IMR-90 (cell line): Measurements from ENCODE around the gene ARMC6. TPM values are rescaled to one million over a fixed set of nuclear protein-coding genes. Genes with fewer than 3 reads are reported as not detected.

Source experiments
- ATAC-seq: fragments of 200-7000 bp; cut with Tn5 transposase; 2 replicates; pipeline ENCODE4 v1.9.1; 2020; ENCODE audit warnings: low read depth, mild to moderate bottlenecking, moderate library complexity
- BruUV-seq: library from RNA; stranded (reverse); fragments of 400-500 nt; replicated peaks from 2 replicates; lab custom pipeline; 2021; lab: Mats Ljungman, UMichigan
- CTCF ChIA-PET: fragments of 300-600 bp; formaldehyde crosslinking; extraction: SDS; loops from one replicate; lab custom pipeline; 2021; ENCODE audit warnings: antibody characterized with exemption; lab: Yijun Ruan, JAX
- POLR2A ChIA-PET: fragments of 300-600 bp; sonication (Branson Sonifier 250); formaldehyde crosslinking; loops from one replicate; lab custom pipeline; 2022; ENCODE audit warnings: antibody characterized with exemption; ENCODE audit not compliant: unreplicated experiment; lab: Charles Lee
- DNase-seq: peaks from one replicate; pipeline ENCODE4 v3.0.0; 2013
- H2AFZ ChIP-seq: replicated peaks from 2 replicates; pipeline ENCODE3; 2013; ENCODE audit warnings: low read length, mild to moderate bottlenecking; ENCODE audit not compliant: poor library complexity
- H2AK5ac ChIP-seq: 2 replicates; pipeline ENCODE4 v1.6.1; 2013; ENCODE audit warnings: low read depth, low read length, inconsistent platforms
- H2AK9ac ChIP-seq: replicated peaks from 2 replicates; pipeline ENCODE3; 2013; ENCODE audit warnings: mild to moderate bottlenecking, low read depth, low read length, moderate library complexity; ENCODE audit not compliant: poor library complexity
- H2BK120ac ChIP-seq: 2 replicates; pipeline ENCODE4 v1.6.1; 2013; ENCODE audit warnings: low read depth, low read length, inconsistent platforms
- H2BK15ac ChIP-seq: 3 replicates; pipeline ENCODE4 v1.6.1; 2013; ENCODE audit warnings: low read depth, low read length, inconsistent platforms
- H2BK20ac ChIP-seq: 2 replicates; pipeline ENCODE4 v1.6.1; 2013; ENCODE audit warnings: low read depth, mild to moderate bottlenecking, inconsistent platforms, low read length, moderate library complexity
- H2BK5ac ChIP-seq: 2 replicates; pipeline ENCODE4 v1.6.1; 2013; ENCODE audit warnings: mild to moderate bottlenecking, low read depth, low read length, inconsistent platforms; ENCODE audit not compliant: poor library complexity, severe bottlenecking
- H3K14ac ChIP-seq: replicated peaks from 2 replicates; pipeline ENCODE4 v1.6.1; 2013; ENCODE audit warnings: low read depth, low read length, inconsistent platforms
- H3K18ac ChIP-seq: 2 replicates; pipeline ENCODE4 v1.6.1; 2013; ENCODE audit warnings: low read depth, low read length, control low read depth
- H3K23ac ChIP-seq: 2 replicates; pipeline ENCODE4 v1.6.1; 2013; ENCODE audit warnings: low read depth, low read length, inconsistent platforms
- H3K27ac ChIP-seq: 2 replicates; pipeline ENCODE4 v1.5.1; 2013; ENCODE audit warnings: mild to moderate bottlenecking, control low read depth, low read length; ENCODE audit not compliant: insufficient read depth
- H3K27me3 ChIP-seq: 2 replicates; pipeline ENCODE4 v1.6.1; 2013; ENCODE audit warnings: low read length; ENCODE audit not compliant: control insufficient read depth, insufficient read depth
- H3K36me3 ChIP-seq: 2 replicates; pipeline ENCODE4 v1.6.1; 2013; ENCODE audit warnings: low read length, mixed read lengths; ENCODE audit not compliant: control insufficient read depth, insufficient read depth
- H3K4ac ChIP-seq: 2 replicates; pipeline ENCODE4 v1.6.1; 2013; ENCODE audit warnings: low read depth, low read length, inconsistent platforms
- H3K4me1 ChIP-seq: 2 replicates; pipeline ENCODE4 v1.6.1; 2013; ENCODE audit warnings: low read length, mixed read lengths; ENCODE audit not compliant: control insufficient read depth, insufficient read depth
- H3K4me2 ChIP-seq: 2 replicates; pipeline ENCODE4 v1.6.1; 2013; ENCODE audit warnings: low read depth, mild to moderate bottlenecking, control low read depth, low read length, moderate library complexity
- H3K4me3 ChIP-seq: 2 replicates; pipeline ENCODE4 v1.5.1; 2013; ENCODE audit warnings: low read depth, mild to moderate bottlenecking, control low read depth, low read length, moderate library complexity; ENCODE audit not compliant: insufficient read depth
- H3K56ac ChIP-seq: 2 replicates; pipeline ENCODE4 v1.6.1; 2013; ENCODE audit warnings: low read length, inconsistent platforms; ENCODE audit not compliant: insufficient read depth; ENCODE audit errors: extremely low read depth
- H3K79me1 ChIP-seq, 2 experiments: 2 replicates each; pipeline ENCODE4 v1.6.1; 2013; ENCODE audit warnings: low read length in 2 of 2, inconsistent platforms in 1 of 2, low read depth in 1 of 2
- H3K9ac ChIP-seq: 2 replicates; pipeline ENCODE4 v1.6.1; 2013; ENCODE audit warnings: low read depth, low read length, control low read depth
- H3K9me1 ChIP-seq: 2 replicates; pipeline ENCODE4 v1.6.1; 2013; ENCODE audit warnings: low read length, inconsistent platforms; ENCODE audit not compliant: insufficient read depth
- H3K9me3 ChIP-seq: 2 replicates; pipeline ENCODE4 v1.6.1; 2013; ENCODE audit warnings: low read length; ENCODE audit not compliant: control insufficient read depth, insufficient read depth
- H4K20me1 ChIP-seq: 2 replicates; pipeline ENCODE4 v1.6.1; 2013; ENCODE audit warnings: low read length, inconsistent platforms; ENCODE audit not compliant: insufficient read depth
- H4K5ac ChIP-seq: 2 replicates; pipeline ENCODE4 v1.6.1; 2013; ENCODE audit warnings: mild to moderate bottlenecking, low read depth, low read length, control low read depth
- H4K8ac ChIP-seq, 2 experiments: 2 replicates each; pipeline ENCODE4 v1.6.1; 2013; ENCODE audit warnings: low read depth in 2 of 2, low read length in 2 of 2, control low read depth in 1 of 2, inconsistent platforms in 1 of 2
- H4K91ac ChIP-seq: 2 replicates; pipeline ENCODE4 v1.6.1; 2013; ENCODE audit warnings: low read depth, low read length, inconsistent platforms; ENCODE audit not compliant: insufficient read depth
- BHLHE40 ChIP-seq: fragments of 150-350 bp; IDR thresholded peaks from 2 replicates; pipeline ENCODE4 v1.6.1; 2016; ENCODE audit warnings: mild to moderate bottlenecking, low read depth, low read length
- CHD1 ChIP-seq: IDR thresholded peaks from 2 replicates; pipeline ENCODE4 v1.6.1; 2012; ENCODE audit warnings: low read depth, low read length, improper control_type of control experiment
- ELK1 ChIP-seq: fragments of 150-350 bp; IDR thresholded peaks from 2 replicates; pipeline ENCODE4 v1.6.1; 2016; ENCODE audit warnings: low read depth, mild to moderate bottlenecking, low read length, moderate library complexity, borderline replicate concordance
- FOS ChIP-seq: fragments of 150-350 bp; IDR thresholded peaks from 2 replicates; pipeline ENCODE4 v1.6.1; 2016; ENCODE audit warnings: low read depth, low read length
- MAFK ChIP-seq: IDR thresholded peaks from 2 replicates; pipeline ENCODE4 v1.6.1; 2012; ENCODE audit warnings: low read depth, low read length, improper control_type of control experiment
- MXI1 ChIP-seq: IDR thresholded peaks from 2 replicates; pipeline ENCODE4 v1.6.1; 2012; ENCODE audit warnings: low read depth, mild to moderate bottlenecking, low read length, moderate library complexity, borderline replicate concordance
- POLR2A ChIP-seq: IDR thresholded peaks from 2 replicates; pipeline ENCODE4 v1.6.1; 2012; ENCODE audit warnings: mild to moderate bottlenecking, low read depth, low read length
- RAD21 ChIP-seq: IDR thresholded peaks from 2 replicates; pipeline ENCODE4 v1.6.1; 2012; ENCODE audit warnings: low read length, improper control_type of control experiment
- RFX5 ChIP-seq: IDR thresholded peaks from 2 replicates; pipeline ENCODE4 v1.8.0; 2012; ENCODE audit warnings: low read depth, mild to moderate bottlenecking, low read length, moderate library complexity
- SMC3 ChIP-seq: fragments of 150-350 bp; IDR thresholded peaks from 2 replicates; pipeline ENCODE4 v1.6.1; 2016; ENCODE audit warnings: low read depth, mild to moderate bottlenecking, antibody characterized with exemption, low read length, moderate library complexity
- USF2 ChIP-seq: fragments of 150-350 bp; IDR thresholded peaks from 2 replicates; pipeline ENCODE4 v1.6.1; 2017; ENCODE audit warnings: mild to moderate bottlenecking, antibody characterized with exemption, low read length, low read depth
- WGBS, 2 experiments: methylation state at CpG; one replicate each; pipeline versions ENCODE4 v1.1.5 to v1.1.7; 2013; ENCODE audit warnings: missing lambda C conversion rate in 2 of 2; ENCODE audit not compliant: insufficient read length in 1 of 2; ENCODE audit errors: extremely low coverage in 2 of 2; 5-methylcytosine and 5-hydroxymethylcytosine counted together
- dilution Hi-C: fragments of 300-500 bp; cut with HindIII; formaldehyde crosslinking; loops from one replicate; pipeline ENCODE4 v1.14.3; 2018; ENCODE audit warnings: low sequenced_read_pairs; ENCODE audit not compliant: unreplicated experiment
- in situ Hi-C: fragments of 300-500 bp; cut with MboI; formaldehyde crosslinking; loops from 3 replicates; pipeline ENCODE4 v1.14.3; 2019; ENCODE audit warnings: low sequenced_read_pairs, inconsistent platforms, mixed read lengths
- intact Hi-C: fragments of 100-400 bp; cut with micrococcal nuclease; formaldehyde crosslinking; loops from 2 replicates; pipeline ENCODE4 v1.10.0; 2022
- polyA plus RNA-seq, 3 experiments: library from polyadenylated mRNA; depleted of rRNA; stranded (reverse); fragments of >200 nt; gene quantifications; 2 replicates each; pipeline ENCODE4 v1.2.3, GENCODE V29; 2012; ENCODE audit warnings: low replicate concordance in 1 of 3
- total RNA-seq: library from RNA; depleted of rRNA; stranded (reverse); fragments of >200 nt; gene quantifications from 2 replicates; pipeline ENCODE4 v1.2.3, GENCODE V29; 2012

ARMC6 gene
- total and polyA plus RNA-seq, 2 of the 4 experiments (the other 2 are of a cell fraction): 41.5 to 52.7 TPM

DNA sequence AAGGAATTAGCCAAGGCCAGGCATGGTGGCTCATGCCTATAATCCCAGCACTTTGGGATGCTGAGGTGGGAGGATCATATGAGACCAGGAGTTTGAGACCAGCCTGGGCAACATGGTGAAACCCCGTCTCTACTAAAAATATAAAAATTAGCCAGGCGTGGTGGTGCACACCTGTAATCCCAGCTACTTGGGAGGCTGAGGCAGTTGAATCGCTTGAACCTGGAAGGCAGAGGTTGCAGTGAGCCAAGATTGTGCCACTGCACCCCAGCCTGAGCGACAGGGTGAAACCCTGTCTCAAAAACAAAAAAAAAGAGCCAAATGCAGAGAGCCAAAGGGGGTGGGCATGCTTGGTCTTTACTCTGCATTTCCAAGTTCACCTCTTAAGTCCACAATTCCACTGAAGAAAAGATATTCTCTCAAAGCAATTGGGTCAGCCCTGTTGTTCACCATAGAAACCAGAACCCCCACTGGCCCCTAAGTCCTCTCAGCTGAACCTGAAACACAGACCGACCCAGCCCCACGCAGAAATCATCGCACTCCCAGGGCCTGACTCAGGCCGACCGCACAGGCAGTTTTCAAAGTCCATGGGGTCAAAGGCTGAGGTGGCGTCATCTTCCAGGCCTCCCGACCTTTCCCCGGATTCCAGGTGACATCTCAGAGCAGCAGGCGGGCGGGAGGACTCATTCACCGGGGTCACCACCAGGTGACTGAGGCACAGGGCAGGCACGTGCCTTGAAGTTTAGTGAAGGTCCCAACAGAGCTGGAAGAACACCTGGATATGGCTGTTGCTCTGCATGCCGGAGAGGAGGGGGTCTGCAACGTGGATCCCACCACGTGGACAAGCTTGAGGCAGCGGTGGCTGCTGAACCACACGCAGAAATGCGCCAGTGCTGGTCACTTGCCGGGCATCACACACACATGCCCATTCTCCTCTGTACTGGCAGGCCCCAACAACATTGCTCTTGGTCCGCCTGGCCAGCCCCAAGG, 63.5 kb downstream of the ARMC6 start (continued):
- no peak for TF ChIP-seq RAD21

- no peak overlapping the region for H3K4me2 ChIP-seq
- H3K9ac ChIP-seq: no peak overlapping the region
- H2BK20ac ChIP-seq: no peak overlapping the region
- no peaks in the 10 kb centered on the region; the same call in 1 of the 2 replicates for H3K9me1 ChIP-seq
- no peak overlapping the region for H3K4ac ChIP-seq
- no peaks in the 10 kb centered on the region for H3K79me1 ChIP-seq
- no peaks in the 10 kb centered on the region for H3K9me3 ChIP-seq
- CTCF ChIA-PET: interaction anchor here (0.6 kb wide), 1 partner anchor 47 kb away, joined by 3 read pairs; no protein-coding TSS in a partner anchor
- H4K91ac ChIP-seq: no peak overlapping the region
- in situ Hi-C loops (no loop called here), dilution Hi-C loops (no loop called here), intact Hi-C loops (no loop called here)
- ATAC-seq (no peak), DNase-seq (no peak)
- H3K4me3 ChIP-seq: no peak overlapping the region
- H3K18ac ChIP-seq: no peak overlapping the region
- H3K27me3 ChIP-seq: no peaks in the 10 kb centered on the region
- no peak overlapping the region for H4K5ac ChIP-seq
- no peak overlapping the region for H3K23ac ChIP-seq
- no peak overlapping the region for H2AFZ ChIP-seq
- H3K4me1 ChIP-seq: no peaks in the 10 kb centered on the region
- WGBS, 2 experiments: 71% methylated on average over 1 of the region's 9 CpGs; no CpG with 5 or more reads in 1 of the 2 experiments
- H2AK9ac ChIP-seq: no peak overlapping the region
- H3K56ac ChIP-seq: no peak overlapping the region
- TF ChIP-seq MAFK (no peak), RFX5 (no peak), BHLHE40 (no peak), SMC3 (no peak), MXI1 (no peak), FOS (no peak), USF2 (no peak), CHD1 (no peak), ELK1 (no peak), POLR2A (no peak)
- no peak overlapping the region for H2BK5ac ChIP-seq
- H3K14ac ChIP-seq: no peak overlapping the region
- H2AK5ac ChIP-seq: no peak overlapping the region
- peaks cover 6% of the 10 kb centered on the region for H3K36me3 ChIP-seq
- no peaks in the 10 kb centered on the region for H4K20me1 ChIP-seq
- BruUV-seq: no TSS peak
- POLR2A ChIA-PET: no interaction called here
- H2BK120ac ChIP-seq: no peak overlapping the region
- no peak overlapping the region for H4K8ac ChIP-seq
- no peak overlapping the region for H3K27ac ChIP-seq
- no peak overlapping the region for H2BK15ac ChIP-seq
Observed at GRCh38 chr19:19098084-19098702, 64.8 kb downstream of the ARMC6 start.
